Caki2 (cell line): Measurements from ENCODE around the gene CPLX4. TPM values are rescaled to one million over a fixed set of nuclear protein-coding genes. Genes with fewer than 3 reads are reported as not detected.
A peak's percentile ranks its signal among the peaks of the same experiment; 100 is the strongest.

Source experiments
- DNase-seq: peaks from one replicate; pipeline ENCODE4 v3.0.0-alpha.2; 2015; ENCODE audit warnings: low read depth
- in situ Hi-C: cut with HindIII; loops from 2 replicates; pipeline ENCODE4 v1.10.0; 2016; ENCODE audit warnings: low sequenced_read_pairs, low pct_unique_long_range_greater_than_20kb, mixed read lengths
- total RNA-seq: library from RNA; depleted of rRNA; stranded (reverse); fragments of >200 nt; shearing (Covaris generic); gene quantifications from 2 replicates; pipeline ENCODE4 v1.2.3, GENCODE V29; 2014; ENCODE audit warnings: low replicate concordance

Gene CPLX4
- total RNA-seq, 1 experiment from 2014 or later, result not detected

DNA sequence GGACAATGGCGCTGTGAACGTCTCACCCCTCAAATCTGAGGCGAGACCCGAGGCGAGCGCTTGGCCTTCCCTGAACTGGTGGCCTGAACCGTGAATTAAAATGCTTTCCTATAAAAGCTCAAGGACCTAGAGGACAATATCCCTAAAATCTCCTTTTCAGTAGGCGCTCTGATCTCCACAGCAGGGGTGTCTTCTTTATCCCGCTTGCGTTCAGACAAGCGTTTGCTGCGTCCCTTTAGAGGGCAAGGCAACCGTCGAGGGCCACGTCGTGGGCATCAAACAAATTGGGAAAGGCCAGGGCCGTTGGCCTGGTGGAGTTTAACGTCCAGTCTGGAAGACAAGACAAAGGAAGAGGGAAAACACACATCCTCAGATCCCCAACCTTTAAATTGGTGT, 43.9 kb downstream of the CPLX4 start:
- DNase-seq, result no peak
- in situ Hi-C loops, result no loop called here

DNA sequence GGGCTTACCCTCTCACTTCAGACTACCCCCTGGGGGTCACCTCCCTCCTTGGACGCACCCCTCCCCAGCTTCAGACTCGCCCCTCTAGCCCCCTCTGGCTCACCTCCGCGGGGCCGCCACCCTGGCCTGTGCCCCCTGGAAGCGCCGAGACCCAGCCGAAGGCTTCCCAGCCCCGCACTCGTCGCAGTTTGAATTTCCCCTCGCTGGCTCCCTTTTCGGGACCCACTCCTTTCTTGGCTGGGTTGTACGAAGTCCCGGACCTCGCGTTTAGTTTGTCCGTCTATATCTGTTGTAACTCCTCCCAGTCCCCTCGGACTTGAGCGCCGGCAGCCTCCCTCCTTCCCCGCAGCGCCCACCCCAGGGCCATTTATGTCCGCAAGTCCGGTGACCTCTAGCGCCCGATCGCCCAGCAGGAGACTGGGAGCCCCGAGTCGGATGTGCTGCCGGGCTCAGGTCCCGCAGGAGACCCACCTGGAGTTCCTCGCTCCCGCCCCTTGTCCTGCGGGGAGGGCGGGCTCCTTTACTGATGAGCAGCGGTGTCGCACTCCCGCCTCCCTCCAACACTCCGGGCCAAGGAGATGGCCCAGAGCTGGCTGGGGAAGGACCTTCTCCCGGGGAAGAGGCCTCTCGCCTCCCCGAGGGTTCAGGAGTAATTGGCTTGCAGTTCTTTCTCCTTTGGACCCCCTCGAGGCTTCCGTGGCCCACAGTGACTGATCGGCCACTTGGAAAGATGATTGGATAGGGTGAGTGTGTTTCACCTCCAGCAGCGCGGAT, 44.5 kb downstream of the CPLX4 start:
- in situ Hi-C loops, result no loop called here
- no peak for DNase-seq

DNA sequence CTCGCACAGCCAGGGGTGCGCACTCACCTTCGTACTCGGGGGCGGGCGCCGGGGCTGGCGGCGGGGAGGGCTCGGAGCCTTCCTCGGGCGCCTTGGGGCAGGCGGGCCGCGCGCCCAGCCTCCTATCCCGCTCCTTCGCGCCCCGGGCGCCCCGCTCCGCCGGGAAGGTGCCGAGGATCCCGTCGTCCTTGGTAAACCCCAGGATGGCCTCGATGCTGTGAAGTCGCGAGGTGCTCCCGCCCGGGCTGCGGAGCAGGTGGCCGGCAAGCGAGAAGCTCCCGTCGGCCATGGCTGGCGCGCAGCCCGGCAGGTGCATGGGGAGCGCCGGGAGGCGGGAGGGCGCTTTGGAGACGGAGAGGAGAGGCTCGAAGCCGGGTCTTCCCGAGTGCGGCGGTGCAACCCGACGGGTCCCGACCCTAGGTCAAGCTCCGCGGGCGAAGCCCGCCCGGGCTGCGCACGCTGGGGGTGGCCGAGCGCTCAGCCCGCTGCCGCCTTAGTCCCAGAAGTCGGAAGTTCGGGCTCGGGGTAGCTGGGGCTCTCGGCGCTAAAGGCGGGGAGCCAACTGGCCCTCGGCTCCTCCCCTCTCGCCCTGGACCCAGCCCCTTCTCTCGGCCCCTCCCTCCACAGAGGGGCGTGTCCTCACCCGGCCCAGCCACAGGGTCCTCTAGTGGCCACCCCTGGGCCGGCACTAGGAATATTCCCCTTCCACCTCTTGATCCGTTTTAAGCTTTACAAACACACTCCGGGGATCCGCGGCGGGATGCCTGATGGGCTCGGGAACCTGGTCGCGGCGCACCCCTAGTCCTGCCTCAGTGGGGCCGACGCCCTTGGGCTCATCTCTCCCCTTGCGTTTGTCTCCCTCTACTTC, 45.3 kb downstream of the CPLX4 start, which contains the start of gene RAX:
Gene RAX (minus strand): TSS at position 564 of the 868 bp plus-strand sequence. CDS start 248 bp downstream, at position 316.
- in situ Hi-C loops, result no loop called here
- no peak for DNase-seq

DNA sequence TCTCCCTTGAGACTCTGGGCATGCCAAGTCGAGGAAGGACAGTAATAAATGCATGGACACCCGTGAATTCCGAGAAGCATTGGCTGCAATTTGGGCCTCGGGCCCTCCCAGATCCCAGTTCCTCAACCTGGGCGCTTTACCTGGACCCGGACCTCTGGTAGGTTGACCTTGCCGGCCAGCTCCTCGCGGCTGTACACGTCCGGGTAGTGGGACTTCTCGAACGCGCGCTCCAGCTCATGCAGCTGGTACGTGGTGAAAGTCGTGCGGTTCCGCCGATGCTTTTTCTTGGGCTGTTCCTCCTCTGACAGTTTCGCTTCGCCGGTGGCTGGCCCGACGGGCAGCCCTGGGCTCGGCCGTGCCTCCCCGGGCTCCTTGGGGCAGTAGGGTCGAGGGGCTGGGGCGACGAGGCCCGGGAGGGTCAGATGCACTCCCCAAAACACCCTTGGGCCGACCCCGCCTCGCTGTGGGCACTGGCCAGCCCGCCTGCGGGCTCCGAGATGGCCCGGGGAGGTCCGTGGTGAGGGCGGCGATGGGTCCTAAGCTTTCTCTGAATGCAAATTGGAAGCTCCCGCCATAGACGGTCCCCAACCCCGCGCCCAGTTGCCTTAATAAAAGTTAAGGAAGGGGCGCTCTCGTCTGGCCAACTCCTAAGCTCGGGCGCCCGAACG, 46.1 kb downstream of the CPLX4 start:
- DNase-seq, result no peak
- in situ Hi-C loops, result no loop called here

DNA sequence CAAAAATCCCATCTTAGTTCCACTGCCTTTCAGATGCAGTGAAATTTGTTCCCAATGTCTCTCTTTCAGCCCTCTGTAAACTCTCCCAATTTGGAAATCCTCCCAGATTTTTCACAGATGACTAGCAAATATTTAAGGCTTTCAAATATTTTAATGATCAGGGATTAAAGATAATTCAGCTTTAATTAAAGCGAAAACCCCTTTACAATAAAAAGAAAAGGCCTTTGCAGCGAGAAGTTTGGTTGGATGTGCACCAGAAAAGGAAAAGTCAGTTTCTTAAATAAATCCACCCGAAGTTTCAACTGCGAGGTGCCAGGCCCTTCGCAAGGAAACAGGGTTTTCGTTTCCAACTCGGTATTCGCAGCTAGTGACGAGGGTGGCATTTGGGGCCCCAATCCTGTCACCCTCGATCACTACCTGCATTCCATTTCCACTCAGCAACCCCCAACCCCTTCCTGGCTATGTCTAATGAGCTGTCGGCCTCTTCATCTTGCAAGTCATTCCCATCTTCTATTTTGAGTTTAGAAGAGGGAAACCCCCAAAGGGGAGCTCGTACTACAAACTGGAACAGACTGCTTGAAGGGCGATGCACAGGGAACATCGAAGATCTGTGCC, 46.7 kb downstream of the CPLX4 start:
- in situ Hi-C loops, result no loop called here
- DNase-seq, result no peak

DNA sequence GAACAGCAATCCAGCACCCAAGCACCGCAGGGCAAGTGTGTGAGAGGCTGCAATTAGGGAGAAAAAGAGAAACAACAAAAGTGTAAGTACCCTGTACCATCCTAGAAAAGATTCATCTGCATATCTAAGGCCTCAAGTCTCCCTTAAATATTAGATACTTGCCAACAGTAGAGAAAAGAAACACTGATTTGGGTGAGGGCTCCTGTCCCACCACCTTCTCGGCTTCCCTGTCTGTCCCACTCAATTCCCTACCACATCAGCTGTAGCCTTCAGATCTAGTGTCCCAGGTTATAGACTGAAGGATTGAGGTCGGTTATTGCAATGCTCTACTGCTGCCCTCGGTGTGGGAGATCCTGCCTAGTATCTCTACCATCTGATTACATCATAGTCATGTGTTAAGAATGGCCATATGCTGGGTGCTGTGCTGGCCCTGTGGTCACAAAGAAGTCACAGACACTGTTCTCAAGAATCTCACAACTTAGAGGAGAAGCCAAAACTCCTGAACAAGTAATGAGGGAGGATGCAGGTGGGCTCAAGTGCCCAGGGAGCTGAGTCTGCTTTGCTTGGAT, 47.7 kb downstream of the CPLX4 start:
- in situ Hi-C loops, result no loop called here
- no peak for DNase-seq

DNA sequence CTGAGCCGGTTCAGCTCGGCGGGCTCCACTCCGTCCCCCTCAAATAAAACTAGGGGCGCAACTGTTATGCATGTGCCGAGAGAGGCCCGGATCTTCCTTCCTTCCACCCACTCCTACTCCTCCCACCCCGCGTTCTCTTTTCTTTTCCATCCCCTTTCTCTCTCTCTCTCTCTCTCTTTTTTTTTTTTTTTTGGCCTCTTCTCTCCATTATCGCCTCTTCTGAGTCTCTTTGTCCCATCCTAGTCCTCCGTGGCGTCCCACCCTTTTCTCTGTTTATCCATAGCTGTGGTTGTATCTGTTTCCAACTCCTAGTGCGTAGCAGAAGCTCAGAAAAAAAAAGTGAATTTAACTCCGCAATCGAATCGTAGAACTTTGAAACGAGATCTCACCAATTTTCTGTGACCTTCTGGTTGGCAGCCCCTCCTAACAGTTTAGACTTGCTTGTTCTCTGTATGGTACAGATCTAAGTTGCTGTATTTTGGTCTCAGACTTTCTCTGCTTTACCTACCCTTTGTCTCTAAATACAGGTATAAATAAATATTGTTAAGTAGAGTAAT, 48.8 kb downstream of the CPLX4 start:
- no peak for DNase-seq
- in situ Hi-C loops, result no loop called here

DNA sequence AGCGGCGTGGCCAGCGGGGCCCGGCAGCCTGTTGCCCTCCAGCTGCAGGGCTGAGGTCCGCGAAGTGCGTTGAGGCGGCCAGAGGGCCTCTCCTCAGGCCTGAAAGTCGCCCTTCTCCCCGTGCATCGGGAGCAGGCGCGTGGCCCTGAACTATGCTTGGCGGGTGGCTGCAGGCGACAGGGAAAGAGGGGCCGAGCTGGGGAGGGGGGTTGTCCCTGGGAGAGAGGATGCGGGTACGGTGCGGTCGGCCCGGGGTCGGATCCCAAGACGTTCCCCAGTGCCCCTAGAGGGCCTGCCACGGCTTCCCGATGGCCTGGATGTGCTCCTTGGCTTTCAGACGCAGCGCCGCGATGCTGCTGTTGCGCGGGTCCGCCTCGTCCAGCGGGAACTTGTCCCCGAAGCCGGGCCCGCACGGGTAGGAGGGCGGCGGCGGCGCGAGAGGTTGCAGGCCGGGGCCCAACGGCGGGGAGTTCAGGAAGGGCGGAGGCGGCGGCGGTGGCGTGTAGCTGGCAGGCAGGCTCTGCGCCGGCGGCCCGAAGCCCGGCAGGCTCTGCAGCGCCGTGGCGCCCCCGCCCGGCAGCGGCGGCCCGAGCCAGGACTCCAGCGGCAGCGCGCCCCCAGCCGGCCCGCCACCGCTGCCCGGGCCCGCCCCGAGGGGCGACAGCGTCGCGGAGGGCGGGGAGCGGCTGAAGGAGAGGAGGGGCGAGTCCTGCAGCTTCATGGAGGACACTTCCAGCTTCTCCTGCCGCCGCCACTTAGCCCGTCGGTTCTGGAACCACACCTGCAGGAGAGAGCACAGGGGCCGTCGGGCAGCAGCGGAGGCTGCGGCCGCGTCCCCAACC, 49.5 kb downstream of the CPLX4 start:
- in situ Hi-C loops, result no loop called here
- peak; percentile 30 for DNase-seq

DNA sequence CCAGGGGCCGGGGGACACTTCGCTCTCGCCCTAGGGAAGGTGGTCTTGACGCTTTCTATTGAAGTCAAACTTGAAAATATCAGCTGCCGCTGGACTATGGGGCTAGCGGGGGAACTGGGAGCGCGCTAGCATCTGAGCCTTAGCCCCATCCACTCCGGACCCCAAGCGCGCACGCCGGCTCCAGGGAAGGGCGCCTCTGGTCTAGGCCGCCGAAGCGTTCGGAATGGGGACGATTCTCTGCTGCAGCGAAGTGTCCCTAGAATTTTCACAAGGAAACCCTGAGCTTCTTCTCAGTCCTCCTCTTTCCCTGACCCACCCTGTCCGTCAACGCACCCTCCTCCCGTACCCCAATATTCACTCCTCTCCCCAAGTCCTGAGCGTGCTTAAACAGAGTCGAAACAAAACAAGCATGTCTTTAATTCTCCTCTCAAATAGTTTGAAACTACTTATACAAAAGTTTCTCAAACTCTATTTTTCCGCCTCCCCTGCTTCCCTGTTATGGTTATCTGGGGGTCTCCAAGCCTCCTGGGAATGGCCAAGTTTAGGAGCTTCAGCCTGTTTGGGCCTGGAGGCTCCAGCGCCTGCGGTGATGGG, 50.2 kb downstream of the CPLX4 start:
- in situ Hi-C loops, result no loop called here
- no peak for DNase-seq

DNA sequence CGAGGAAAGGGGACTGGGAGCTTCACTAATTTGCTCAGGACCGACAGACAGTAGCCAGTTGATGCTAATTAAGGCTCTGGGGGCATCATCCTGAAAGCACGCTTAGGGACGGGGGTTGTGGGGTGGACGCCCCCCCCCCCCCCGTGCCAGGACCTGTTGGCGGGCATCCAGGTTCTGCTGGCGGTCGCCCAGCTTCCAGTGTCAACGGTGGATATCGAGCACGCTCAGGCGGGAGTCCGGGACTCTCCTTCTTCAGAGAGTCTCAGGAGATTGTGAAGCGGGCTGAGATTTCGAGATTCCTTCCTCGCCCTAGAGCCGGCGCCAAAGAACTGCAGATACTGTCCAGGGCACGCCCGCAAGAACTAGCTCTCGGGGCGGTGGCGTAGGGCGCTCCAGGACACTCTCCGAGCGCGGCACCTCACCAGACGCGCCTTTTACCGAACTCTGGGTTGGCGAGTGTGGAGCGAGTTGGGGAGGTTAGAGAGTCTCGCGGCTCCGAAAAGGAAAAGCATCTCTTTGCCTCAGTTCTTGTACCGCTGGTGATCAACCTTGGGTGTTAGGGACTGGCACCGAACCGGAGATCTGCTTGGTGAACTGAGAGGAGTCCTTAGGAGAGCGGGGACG, 50.8 kb downstream of the CPLX4 start:
- in situ Hi-C loops, result no loop called here
- no peak for DNase-seq

DNA sequence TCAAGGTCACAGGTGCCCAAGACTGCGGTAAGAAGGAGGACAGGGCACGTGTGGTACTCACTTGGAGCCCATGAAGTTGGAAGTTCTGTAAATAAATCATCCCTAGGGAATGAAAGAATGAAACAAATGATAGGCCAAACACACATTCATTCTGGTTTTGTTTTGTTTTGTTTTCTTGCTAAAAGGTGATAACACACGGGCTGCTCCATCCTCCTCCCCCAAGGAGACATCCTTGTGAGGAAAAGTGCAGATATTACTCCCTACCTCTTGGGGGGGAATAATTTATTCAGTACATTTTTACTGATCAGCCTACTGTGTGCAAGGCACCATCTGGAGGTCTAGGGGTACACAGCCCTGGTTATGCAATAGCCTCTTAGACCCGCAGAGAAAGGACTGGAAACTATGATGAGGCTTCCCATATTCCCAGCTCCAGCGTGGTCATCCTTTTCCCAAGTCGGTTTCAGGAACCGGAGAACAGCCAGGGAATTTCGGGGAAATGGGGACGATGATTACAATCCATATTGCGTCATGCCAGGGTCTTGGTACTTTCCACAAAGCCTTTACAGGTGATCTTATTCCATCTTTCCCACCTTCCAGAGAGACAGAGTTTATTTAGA, 51.5 kb downstream of the CPLX4 start:
- in situ Hi-C loops, result no loop called here
- DNase-seq, result no peak

DNA sequence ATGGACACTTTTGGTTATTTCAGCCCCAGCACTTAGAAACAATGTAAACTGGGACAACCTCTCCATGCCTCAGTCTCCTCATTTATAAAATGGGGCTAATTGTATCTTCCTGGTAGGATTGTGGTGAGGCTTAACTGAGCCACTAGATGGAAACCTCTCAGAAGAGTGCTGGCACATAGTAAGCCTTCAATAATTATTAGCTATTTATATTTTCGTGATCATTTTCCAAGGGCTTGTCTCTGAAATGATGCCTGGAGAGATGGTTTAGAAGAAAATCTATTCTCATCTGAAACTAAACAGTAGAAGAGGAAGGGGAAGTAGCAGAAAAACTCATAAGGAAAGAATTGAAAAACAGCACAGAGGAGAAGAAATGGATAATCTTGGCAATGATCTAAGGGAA, 52.0 kb downstream of the CPLX4 start:
- DNase-seq, result no peak
- in situ Hi-C loops, result no loop called here

DNA sequence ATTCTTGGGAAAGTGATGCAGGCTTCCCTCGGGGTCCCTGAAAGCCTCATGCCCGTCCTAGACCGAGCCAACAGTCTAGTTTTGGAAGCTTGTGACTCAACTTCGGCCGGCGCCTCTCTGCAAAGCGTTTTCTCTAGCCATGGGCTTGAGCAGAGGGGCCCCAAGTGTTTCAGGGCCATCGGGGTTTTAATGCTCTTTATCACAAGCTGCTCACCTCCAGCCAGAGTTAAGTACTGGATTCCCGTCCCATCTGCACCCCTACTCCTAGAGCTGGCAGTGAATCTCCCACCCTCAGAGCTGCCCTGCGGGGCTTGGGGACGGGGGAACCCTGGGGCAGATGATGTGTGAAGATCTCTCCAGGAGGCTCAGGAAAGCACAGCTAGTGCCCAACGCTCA, 52.5 kb downstream of the CPLX4 start:
- in situ Hi-C loops, result no loop called here
- no peak for DNase-seq

DNA sequence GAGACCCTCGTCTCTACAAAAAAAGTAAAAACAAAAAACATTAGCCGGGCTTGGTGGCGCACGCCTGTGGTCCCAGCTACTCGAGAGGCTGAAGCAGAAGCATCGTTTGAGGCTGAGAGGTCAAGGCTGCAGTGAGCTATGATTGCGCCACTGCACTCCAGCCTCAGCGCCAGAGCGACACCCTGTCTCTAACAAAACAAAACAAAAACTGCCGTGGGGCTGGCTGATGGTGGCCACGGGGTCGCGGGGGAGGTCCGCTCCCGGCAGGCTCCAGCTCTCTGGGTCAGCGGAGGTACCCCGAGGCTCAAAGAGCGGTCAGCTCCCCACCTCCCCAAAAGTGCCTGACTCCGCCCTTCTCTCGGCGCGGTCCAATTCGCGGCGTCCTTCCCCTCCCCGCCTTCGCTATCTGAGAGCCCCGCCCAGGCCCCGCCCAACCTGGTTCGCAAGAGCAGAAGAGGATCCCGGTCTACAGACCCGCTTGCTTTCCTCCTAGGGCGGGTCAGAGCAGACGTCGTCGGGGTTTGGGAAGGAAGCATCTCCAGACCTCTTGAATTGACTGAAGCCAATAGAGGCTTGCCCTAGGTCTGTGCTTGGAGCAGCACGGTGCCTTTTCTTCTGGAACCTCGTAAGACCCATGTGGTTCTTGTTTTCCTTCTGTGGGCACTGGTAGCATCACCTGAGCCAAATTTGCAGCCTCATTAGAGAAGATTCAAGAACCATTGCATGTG, 53.0 kb downstream of the CPLX4 start:
- in situ Hi-C loops, result no loop called here
- DNase-seq, result no peak

DNA sequence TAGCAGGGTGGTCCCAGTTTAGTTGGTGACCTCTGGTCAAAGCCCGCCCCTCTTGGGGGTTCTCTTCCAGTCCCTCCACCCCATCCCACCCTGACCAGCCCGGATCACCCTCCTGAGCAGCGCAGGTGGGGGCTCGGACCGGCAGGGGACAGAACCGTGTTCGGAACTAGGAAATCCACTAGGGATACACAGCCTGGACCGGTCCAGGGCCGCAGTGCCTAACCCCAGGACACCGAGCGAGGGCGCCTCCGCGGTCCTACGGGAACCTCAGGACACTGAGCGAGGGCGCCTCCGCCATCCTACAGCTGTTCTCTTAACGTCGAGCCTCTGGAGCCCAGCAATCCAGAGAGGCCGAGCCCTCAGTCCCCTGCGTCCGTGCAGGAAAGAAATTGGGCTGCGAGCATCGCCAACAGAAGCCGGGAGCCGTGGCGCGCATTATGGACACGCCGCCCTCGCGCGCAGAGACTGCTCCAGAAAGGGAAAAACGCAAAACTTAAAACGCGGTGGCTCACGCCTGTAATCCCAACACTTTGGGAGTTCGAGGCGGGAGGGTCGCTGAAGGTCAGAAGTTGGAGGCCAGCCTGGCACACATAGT, 53.7 kb downstream of the CPLX4 start:
- in situ Hi-C loops, result no loop called here
- no peak for DNase-seq
